Hepatocyte (in vitro differentiated cells): ENCODE measurements around the gene CTF1. TPM values are rescaled to one million over a fixed set of nuclear protein-coding genes. Genes with fewer than 3 reads are reported as not detected.

ENCODE experiments used
- DNase-seq: peaks from one replicate; pipeline ENCODE4 v3.0.0-alpha.2; 2016; ENCODE audit warnings: low spot score
- H2AFZ ChIP-seq: fragments of 200-600 bp; sonication (generic); 2 replicates; pipeline ENCODE4 v1.6.0; 2016; ENCODE audit warnings: antibody characterized with exemption, mild to moderate bottlenecking
- H3K27ac ChIP-seq: fragments of 200-600 bp; sonication (generic); 2 replicates; pipeline ENCODE4 v1.5.1; 2016; ENCODE audit warnings: mild to moderate bottlenecking
- H3K27me3 ChIP-seq: fragments of 200-600 bp; sonication (generic); 2 replicates; pipeline ENCODE4 v1.6.1; 2016
- H3K36me3 ChIP-seq: fragments of 200-600 bp; sonication (generic); replicated peaks from 2 replicates; pipeline ENCODE4 v1.5.1; 2016; ENCODE audit warnings: low read depth; ENCODE audit not compliant: insufficient read depth
- H3K4me1 ChIP-seq: fragments of 200-600 bp; sonication (generic); 2 replicates; pipeline ENCODE4 v1.5.1; 2016; ENCODE audit warnings: mild to moderate bottlenecking, moderate library complexity; ENCODE audit not compliant: insufficient read depth
- H3K4me2 ChIP-seq: fragments of 200-600 bp; sonication (generic); 2 replicates; pipeline ENCODE4 v1.6.0; 2016
- H3K4me3 ChIP-seq: fragments of 200-600 bp; sonication (generic); 2 replicates; pipeline ENCODE4 v1.5.1; 2016; ENCODE audit warnings: mild to moderate bottlenecking
- H3K79me2 ChIP-seq: fragments of 200-600 bp; sonication (generic); 2 replicates; pipeline ENCODE4 v1.6.0; 2017; ENCODE audit warnings: mild to moderate bottlenecking
- H3K9me2 ChIP-seq: fragments of 200-600 bp; sonication (generic); replicated peaks from 2 replicates; pipeline ENCODE4 v1.6.0; 2017; ENCODE audit warnings: mild to moderate bottlenecking; ENCODE audit not compliant: insufficient read depth
- H3K9me3 ChIP-seq: fragments of 200-600 bp; sonication (generic); 2 replicates; pipeline ENCODE4 v1.5.1; 2016; ENCODE audit warnings: low read depth, mild to moderate bottlenecking
- H4K20me1 ChIP-seq: fragments of 200-600 bp; sonication (generic); 2 replicates; pipeline ENCODE4 v1.6.0; 2016; ENCODE audit warnings: mild to moderate bottlenecking; ENCODE audit not compliant: insufficient read depth, poor library complexity, severe bottlenecking
- CTCF ChIP-seq: fragments of 200-600 bp; sonication (generic); IDR thresholded peaks from 2 replicates; pipeline ENCODE4 v1.5.1; 2016; ENCODE audit warnings: antibody characterized with exemption, mild to moderate bottlenecking; ENCODE audit not compliant: poor library complexity
- EZH2 ChIP-seq: fragments of 200-600 bp; sonication (generic); IDR thresholded peaks from 2 replicates; pipeline ENCODE4 v1.6.1; 2016; ENCODE audit warnings: antibody characterized with exemption, mild to moderate bottlenecking, borderline replicate concordance
- EZH2phosphoT487 ChIP-seq: fragments of 200-600 bp; sonication (generic); IDR thresholded peaks from one replicate; pipeline ENCODE4 v1.6.1; 2018; ENCODE audit warnings: antibody characterized with exemption, mild to moderate bottlenecking, low read depth, moderate library complexity; ENCODE audit not compliant: unreplicated experiment, severe bottlenecking
- WGBS: methylation state at CpG from one replicate; pipeline ENCODE4 v1.1.6; 2016; ENCODE audit warnings: low lambda C conversion rate; ENCODE audit errors: missing lambda C conversion rate; 5-methylcytosine and 5-hydroxymethylcytosine counted together
- microRNA counts: library from miRNA; unstranded; fragments of <30 nt; microRNA quantifications from one replicate; lab custom pipeline; 2017
- microRNA-seq: library from miRNA; unstranded; fragments of <30 nt; microRNA quantifications from one replicate; pipeline ENCODE4, GENCODE V29; 2017
- polyA plus RNA-seq: library from polyadenylated mRNA; unstranded; fragments of >200 nt; fragmentation: Nextera tagmentation; extraction: Ambion mirVana; gene quantifications from 2 replicates; pipeline ENCODE4 v1.2.1, GENCODE V29; 2016
- small RNA-seq: library from RNA; depleted of rRNA; stranded (forward); fragments of <200 nt; gene quantifications from one replicate; pipeline ENCODE3, GENCODE V24; 2014
- total RNA-seq: library from RNA; depleted of rRNA; stranded (reverse); fragments of >200 nt; gene quantifications from 2 replicates; pipeline ENCODE4 v1.2.3, GENCODE V29; 2014

CTF1 gene
- total and polyA plus RNA-seq, 2 experiments from 2014 or later: 1.7 to 18.2 TPM

DNA sequence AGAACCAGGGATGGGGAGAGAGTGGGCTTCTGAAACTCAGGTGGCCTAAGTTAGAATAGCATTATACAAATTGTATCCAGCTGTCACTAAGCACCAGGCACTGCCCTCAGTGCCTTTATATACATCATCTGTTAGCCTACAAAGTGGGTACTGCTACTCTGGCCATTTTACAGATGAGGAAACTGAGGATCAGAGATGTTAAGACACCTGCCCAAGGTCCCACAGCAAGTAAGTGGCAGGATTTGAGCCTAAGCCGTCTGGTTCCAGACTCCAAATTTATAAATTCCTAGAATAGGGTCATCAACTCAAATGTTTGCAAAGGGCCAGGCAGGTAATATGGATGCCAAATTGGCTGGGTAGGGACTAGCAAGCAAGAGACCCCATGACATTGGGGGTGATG, 54.8 kb downstream of the CTF1 start:
- Histone ChIP-seq H3K79me2 (peaks cover 24% of the 10 kb centered on the region), H3K4me2 (peak overlapping the region; percentile 96), H3K4me3 (no peak overlapping the region), H3K36me3 (no peaks in the 10 kb centered on the region), H3K27ac (peak overlapping the region; percentile 66), H2AFZ (no peak overlapping the region), H3K4me1 (peaks cover 19% of the 10 kb centered on the region), H4K20me1 (no peaks in the 10 kb centered on the region), H3K9me3 (no peaks in the 10 kb centered on the region), H3K9me2 (no peaks in the 10 kb centered on the region), H3K27me3 (no peaks in the 10 kb centered on the region)
- no peak for DNase-seq
- 87% methylated on average over 1 of the region's 1 CpG for WGBS
- TF ChIP-seq CTCF (no peak), EZH2phosphoT487 (no peak), EZH2 (no peak)

DNA sequence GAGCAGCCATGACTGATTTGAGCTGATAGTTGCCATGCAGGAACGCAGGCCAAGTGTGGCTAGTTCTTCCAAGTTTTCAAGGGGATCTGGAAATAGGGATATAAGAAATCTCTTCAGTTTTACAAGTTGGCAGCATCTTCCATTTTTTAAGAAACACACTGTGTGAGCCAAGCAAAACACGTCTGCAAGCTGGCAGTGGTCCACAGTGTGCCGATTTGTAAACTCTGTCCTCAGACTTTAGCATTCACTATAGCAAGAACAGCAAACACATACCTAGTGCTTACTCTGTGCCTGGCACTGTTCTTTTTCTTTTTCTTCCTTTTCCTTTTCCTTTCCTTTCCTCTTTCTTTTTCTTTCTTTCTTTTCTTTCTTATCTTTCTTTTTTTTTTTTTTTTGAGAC, 55.3 kb downstream of the CTF1 start:
- H4K20me1 ChIP-seq: no peaks in the 10 kb centered on the region
- peaks cover 19% of the 10 kb centered on the region for H3K4me1 ChIP-seq
- H3K36me3 ChIP-seq: no peaks in the 10 kb centered on the region
- no peaks in the 10 kb centered on the region for H3K9me3 ChIP-seq
- peak overlapping the region; percentile 66 for H3K27ac ChIP-seq
- H3K27me3 ChIP-seq: no peaks in the 10 kb centered on the region
- H3K4me3 ChIP-seq: no peak overlapping the region
- peaks cover 24% of the 10 kb centered on the region for H3K79me2 ChIP-seq
- H2AFZ ChIP-seq: no peak overlapping the region
- no peaks in the 10 kb centered on the region for H3K9me2 ChIP-seq
- WGBS: 64% methylated on average over 3 of the region's 3 CpGs
- H3K4me2 ChIP-seq: no peak overlapping the region
- no peak for TF ChIP-seq CTCF
- TF ChIP-seq EZH2phosphoT487: no peak
- no peak for TF ChIP-seq EZH2
- DNase-seq: no peak

DNA sequence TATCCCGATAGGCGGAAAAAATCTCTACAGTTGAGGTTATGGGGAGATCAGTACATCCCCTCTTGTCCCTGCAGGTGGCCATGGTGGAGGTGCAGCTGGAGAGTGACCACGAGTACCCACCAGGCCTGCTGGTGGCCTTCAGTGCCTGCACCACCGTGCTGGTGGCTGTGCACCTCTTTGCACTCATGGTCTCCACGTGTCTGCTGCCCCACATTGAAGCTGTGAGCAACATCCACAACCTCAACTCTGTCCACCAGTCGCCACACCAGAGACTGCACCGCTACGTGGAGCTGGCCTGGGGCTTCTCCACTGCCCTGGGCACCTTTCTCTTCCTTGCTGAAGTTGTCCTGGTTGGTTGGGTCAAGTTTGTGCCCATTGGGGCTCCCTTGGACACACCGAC, 56.7 kb downstream of the CTF1 start:
- Histone ChIP-seq H3K79me2 (peaks cover 24% of the 10 kb centered on the region), H4K20me1 (no peaks in the 10 kb centered on the region), H2AFZ (no peak overlapping the region), H3K27me3 (no peaks in the 10 kb centered on the region), H3K27ac (no peak overlapping the region), H3K4me2 (no peak overlapping the region), H3K9me3 (no peaks in the 10 kb centered on the region), H3K9me2 (no peaks in the 10 kb centered on the region), H3K4me3 (no peak overlapping the region), H3K36me3 (no peaks in the 10 kb centered on the region), H3K4me1 (peaks cover 14% of the 10 kb centered on the region)
- TF ChIP-seq EZH2phosphoT487 (no peak), CTCF (no peak), EZH2 (no peak)
- WGBS: 79% methylated on average over 9 of the region's 9 CpGs
- no peak for DNase-seq

MicroRNA genes within 50 kb of the gene (microRNA counts, 767-probe panel; counts per million panel counts)
- microRNA hsa-miR-762 (lab: Ali Mortazavi, UCI): not detected

Small RNAs within 50 kb of the gene (microRNA-seq; reads per million reads assigned to microRNA genes)
- gene MIR4519 (not detected), gene MIR762 (not detected)

Small RNAs within 50 kb of the gene (small RNA-seq; reads per million reads assigned to genes)
- gene AC135048.1: not detected
- gene MIR4519: not detected
- not detected for gene MIR762

Other genes with a start within 250 kb of the CTF1 start
- 6.6 and 8.1 TPM in 2 replicates for gene PRR14, start 245.7 kb upstream of the CTF1 start, total RNA-seq
- gene PRR14, start 245.7 kb upstream of the CTF1 start, polyA plus RNA-seq: 18.7 and 20.0 TPM in 2 replicates
- gene FBRS, start 238.2 kb upstream of the CTF1 start, total RNA-seq: 18.5 and 22.9 TPM in 2 replicates
- gene FBRS, start 238.2 kb upstream of the CTF1 start, polyA plus RNA-seq: 22.1 and 25.5 TPM in 2 replicates
- 9.6 and 15.3 TPM in 2 replicates for gene SRCAP, start 197.4 kb upstream of the CTF1 start, total RNA-seq
- 29.3 and 33.6 TPM in 2 replicates for gene SRCAP, start 197.4 kb upstream of the CTF1 start, polyA plus RNA-seq
- gene PHKG2, start 148.2 kb upstream of the CTF1 start, total RNA-seq: 27.5 and 28.0 TPM in 2 replicates
- gene PHKG2, start 148.2 kb upstream of the CTF1 start, polyA plus RNA-seq: 39.5 and 45.6 TPM in 2 replicates
- gene CFAP119, start 134.6 kb upstream of the CTF1 start, total RNA-seq: 1.3 and 5.0 TPM in 2 replicates
- gene CFAP119, start 134.6 kb upstream of the CTF1 start, polyA plus RNA-seq: 4.2 and 6.1 TPM in 2 replicates
- 63.5 and 75.3 TPM in 2 replicates for gene RNF40, start 134.3 kb upstream of the CTF1 start, total RNA-seq
- gene RNF40, start 134.3 kb upstream of the CTF1 start, polyA plus RNA-seq: 70.4 and 75.6 TPM in 2 replicates
- 12.2 and 15.6 TPM in 2 replicates for gene ZNF629, start 109.4 kb upstream of the CTF1 start, total RNA-seq
- 7.7 and 8.7 TPM in 2 replicates for gene ZNF629, start 109.4 kb upstream of the CTF1 start, polyA plus RNA-seq
- 21.4 and 25.7 TPM in 2 replicates for gene BCL7C, start 2.5 kb upstream of the CTF1 start, total RNA-seq
- 54.1 and 57.3 TPM in 2 replicates for gene BCL7C, start 2.5 kb upstream of the CTF1 start, polyA plus RNA-seq
- gene FBXL19, start 27.0 kb downstream of the CTF1 start, total RNA-seq: 15.6 and 19.4 TPM in 2 replicates
- 2.1 and 3.6 TPM in 2 replicates for gene FBXL19, start 27.0 kb downstream of the CTF1 start, polyA plus RNA-seq
- 42.4 and 52.5 TPM in 2 replicates for gene ORAI3, start 52.5 kb downstream of the CTF1 start, total RNA-seq
- gene ORAI3, start 52.5 kb downstream of the CTF1 start, polyA plus RNA-seq: 54.0 and 56.9 TPM in 2 replicates
- 1.8 and 2.7 TPM in 2 replicates for gene SETD1A, start 61.1 kb downstream of the CTF1 start, total RNA-seq
- 2.2 and 2.3 TPM in 2 replicates for gene SETD1A, start 61.1 kb downstream of the CTF1 start, polyA plus RNA-seq
- gene HSD3B7, start 88.6 kb downstream of the CTF1 start, total RNA-seq: 17.5 and 18.1 TPM in 2 replicates
- 16.7 and 20.8 TPM in 2 replicates for gene HSD3B7, start 88.6 kb downstream of the CTF1 start, polyA plus RNA-seq
- 0.87 and 1.6 TPM in 2 replicates for gene STX1B, start 114.0 kb downstream of the CTF1 start, total RNA-seq
- 2.0 and 2.7 TPM in 2 replicates for gene STX1B, start 114.0 kb downstream of the CTF1 start, polyA plus RNA-seq
- gene STX4, start 136.9 kb downstream of the CTF1 start, total RNA-seq: 23.2 and 25.9 TPM in 2 replicates
- gene STX4, start 136.9 kb downstream of the CTF1 start, polyA plus RNA-seq: 72.4 and 90.4 TPM in 2 replicates
- 6.9 and 8.1 TPM in 2 replicates for gene ZNF668, start 177.6 kb downstream of the CTF1 start, total RNA-seq
- 12.4 and 13.0 TPM in 2 replicates for gene ZNF668, start 177.6 kb downstream of the CTF1 start, polyA plus RNA-seq
- gene ZNF646, start 177.8 kb downstream of the CTF1 start, total RNA-seq: 6.2 and 9.1 TPM in 2 replicates
- gene ZNF646, start 177.8 kb downstream of the CTF1 start, polyA plus RNA-seq: 3.1 and 4.8 TPM in 2 replicates
- 1.5 and 2.2 TPM in 2 replicates for gene PRSS53, start 192.3 kb downstream of the CTF1 start, total RNA-seq
- gene PRSS53, start 192.3 kb downstream of the CTF1 start, polyA plus RNA-seq: 0.39 and 0.66 TPM in 2 replicates
- gene VKORC1, start 198.2 kb downstream of the CTF1 start, total RNA-seq: 105 and 128 TPM in 2 replicates
- gene VKORC1, start 198.2 kb downstream of the CTF1 start, polyA plus RNA-seq: 195 and 228 TPM in 2 replicates
- 27.3 and 30.9 TPM in 2 replicates for gene BCKDK, start 211.8 kb downstream of the CTF1 start, total RNA-seq
- 62.1 and 75.2 TPM in 2 replicates for gene BCKDK, start 211.8 kb downstream of the CTF1 start, polyA plus RNA-seq
- gene KAT8, start 221.1 kb downstream of the CTF1 start, total RNA-seq: 44.2 and 53.4 TPM in 2 replicates
- 33.9 and 34.8 TPM in 2 replicates for gene KAT8, start 221.1 kb downstream of the CTF1 start, polyA plus RNA-seq
- gene PRSS8, start 239.1 kb downstream of the CTF1 start, total RNA-seq: 155 and 192 TPM in 2 replicates
- gene PRSS8, start 239.1 kb downstream of the CTF1 start, polyA plus RNA-seq: 297 and 320 TPM in 2 replicates